MM.1S (cell line): Measurements from ENCODE around the gene GPA33.

ENCODE experiments used
- DNase-seq: peaks from one replicate; pipeline ENCODE4 v3.0.0-alpha.2; 2015
- H2AFZ ChIP-seq: fragments of 300-600 bp; sonication (generic); 2 replicates; pipeline ENCODE4 v1.6.0; 2016; ENCODE audit warnings: antibody characterized with exemption, low read length
- H3F3A ChIP-seq: fragments of 300-600 bp; sonication (generic); 2 replicates; pipeline ENCODE4 v1.6.1; 2016; ENCODE audit warnings: mild to moderate bottlenecking, antibody characterized with exemption, low read length, moderate library complexity, mixed read lengths; ENCODE audit not compliant: insufficient read depth
- H3K27ac ChIP-seq: fragments of 300-600 bp; sonication (generic); 2 replicates; pipeline ENCODE4 v1.5.1; 2016; ENCODE audit warnings: mild to moderate bottlenecking, low read length
- H3K27me3 ChIP-seq: fragments of 300-600 bp; sonication (generic); replicated peaks from 2 replicates; pipeline ENCODE4 v1.6.0; 2016; ENCODE audit warnings: low read length; ENCODE audit not compliant: insufficient read depth
- H3K36me3 ChIP-seq: fragments of 300-600 bp; sonication (generic); replicated peaks from 2 replicates; pipeline ENCODE4 v1.6.1; 2016; ENCODE audit warnings: mild to moderate bottlenecking, low read length, mixed read lengths; ENCODE audit not compliant: insufficient read depth
- H3K4me1 ChIP-seq: fragments of 300-600 bp; sonication (generic); 2 replicates; pipeline ENCODE4 v1.6.1; 2016; ENCODE audit warnings: low read length, mixed read lengths
- H3K4me2 ChIP-seq: fragments of 300-600 bp; sonication (generic); 2 replicates; pipeline ENCODE4 v1.6.0; 2016; ENCODE audit warnings: low read depth, low read length
- H3K4me3 ChIP-seq: fragments of 300-600 bp; sonication (generic); 2 replicates; pipeline ENCODE4 v1.5.1; 2016; ENCODE audit warnings: low read length, mixed read lengths
- H3K79me2 ChIP-seq: fragments of 300-600 bp; sonication (generic); 2 replicates; pipeline ENCODE4 v1.6.1; 2016; ENCODE audit warnings: mixed run types, low read length, mixed read lengths
- H3K9ac ChIP-seq: fragments of 300-600 bp; sonication (generic); 2 replicates; pipeline ENCODE4 v1.6.1; 2016; ENCODE audit warnings: low read length, mixed read lengths
- H3K9me2 ChIP-seq: fragments of 300-600 bp; sonication (generic); replicated peaks from 2 replicates; pipeline ENCODE4 v1.6.1; 2016; ENCODE audit warnings: mild to moderate bottlenecking, low read length, mixed read lengths; ENCODE audit not compliant: insufficient read depth
- H3K9me3 ChIP-seq: fragments of 300-600 bp; sonication (generic); replicated peaks from 2 replicates; pipeline ENCODE4 v1.6.1; 2016; ENCODE audit warnings: mild to moderate bottlenecking, low read length, mixed read lengths; ENCODE audit not compliant: insufficient read depth
- H4K20me1 ChIP-seq: fragments of 300-600 bp; sonication (generic); 2 replicates; pipeline ENCODE4 v1.6.1; 2016; ENCODE audit warnings: mild to moderate bottlenecking, low read length, moderate library complexity, mixed read lengths; ENCODE audit not compliant: insufficient read depth
- EZH2 ChIP-seq: fragments of 300-600 bp; sonication (generic); optimal IDR thresholded peaks from 2 replicates; pipeline ENCODE3; 2017; ENCODE audit warnings: low read depth, mild to moderate bottlenecking, antibody characterized with exemption, low read length, mixed read lengths
- EZH2phosphoT487 ChIP-seq: fragments of 300-600 bp; sonication (generic); IDR thresholded peaks from 2 replicates; pipeline ENCODE4 v1.6.1; 2018; ENCODE audit warnings: antibody characterized with exemption, low read length
- TF ChIP-seq, protein P1 (sequence below): fragments of 300-600 bp; sonication (generic); IDR thresholded peaks from 2 replicates; pipeline ENCODE4 v1.5.1; 2016; ENCODE audit warnings: antibody characterized with exemption, low read length, mixed read lengths

The GPA33 gene

DNA sequence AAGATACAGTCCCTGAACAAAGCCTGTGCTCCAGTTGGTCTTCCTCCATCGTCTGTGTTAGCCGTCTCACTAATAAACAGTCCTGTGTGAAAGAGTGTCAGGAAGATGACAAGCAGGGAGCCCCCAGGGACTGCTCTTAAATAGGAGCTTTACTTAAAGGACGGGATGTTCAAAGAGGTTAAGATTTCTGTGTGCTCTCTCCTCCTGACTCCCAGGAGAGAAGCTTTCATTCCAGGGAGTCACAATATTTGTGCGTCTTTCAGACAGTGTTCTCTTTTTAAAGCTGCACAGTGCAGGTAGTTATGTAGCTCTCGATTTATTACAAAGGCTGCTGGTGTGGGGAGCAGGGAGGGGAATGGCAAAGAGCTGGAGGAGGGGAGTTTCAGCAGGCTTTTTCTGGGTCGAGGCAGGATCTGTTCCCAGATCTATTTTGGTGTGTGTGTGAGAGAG lies 47.2 kb upstream of the GPA33 start:
- Histone ChIP-seq H3K9me2 (no peaks in the 10 kb centered on the region), H3K9ac (no peak overlapping the region), H3K36me3 (no peaks in the 10 kb centered on the region), H3K9me3 (no peaks in the 10 kb centered on the region), H4K20me1 (no peaks in the 10 kb centered on the region), H3K4me2 (no peak overlapping the region), H3K27me3 (no peaks in the 10 kb centered on the region), H3F3A (no peaks in the 10 kb centered on the region), H3K4me1 (no peaks in the 10 kb centered on the region), H3K79me2 (no peaks in the 10 kb centered on the region), H3K27ac (no peak overlapping the region), H2AFZ (no peak overlapping the region), H3K4me3 (no peak overlapping the region)
- no peak for DNase-seq
- TF ChIP-seq EZH2phosphoT487 (no peak), EZH2 (no peak)
- TF ChIP-seq, protein P1, sequence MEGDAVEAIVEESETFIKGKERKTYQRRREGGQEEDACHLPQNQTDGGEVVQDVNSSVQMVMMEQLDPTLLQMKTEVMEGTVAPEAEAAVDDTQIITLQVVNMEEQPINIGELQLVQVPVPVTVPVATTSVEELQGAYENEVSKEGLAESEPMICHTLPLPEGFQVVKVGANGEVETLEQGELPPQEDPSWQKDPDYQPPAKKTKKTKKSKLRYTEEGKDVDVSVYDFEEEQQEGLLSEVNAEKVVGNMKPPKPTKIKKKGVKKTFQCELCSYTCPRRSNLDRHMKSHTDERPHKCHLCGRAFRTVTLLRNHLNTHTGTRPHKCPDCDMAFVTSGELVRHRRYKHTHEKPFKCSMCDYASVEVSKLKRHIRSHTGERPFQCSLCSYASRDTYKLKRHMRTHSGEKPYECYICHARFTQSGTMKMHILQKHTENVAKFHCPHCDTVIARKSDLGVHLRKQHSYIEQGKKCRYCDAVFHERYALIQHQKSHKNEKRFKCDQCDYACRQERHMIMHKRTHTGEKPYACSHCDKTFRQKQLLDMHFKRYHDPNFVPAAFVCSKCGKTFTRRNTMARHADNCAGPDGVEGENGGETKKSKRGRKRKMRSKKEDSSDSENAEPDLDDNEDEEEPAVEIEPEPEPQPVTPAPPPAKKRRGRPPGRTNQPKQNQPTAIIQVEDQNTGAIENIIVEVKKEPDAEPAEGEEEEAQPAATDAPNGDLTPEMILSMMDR: no peak

DNA sequence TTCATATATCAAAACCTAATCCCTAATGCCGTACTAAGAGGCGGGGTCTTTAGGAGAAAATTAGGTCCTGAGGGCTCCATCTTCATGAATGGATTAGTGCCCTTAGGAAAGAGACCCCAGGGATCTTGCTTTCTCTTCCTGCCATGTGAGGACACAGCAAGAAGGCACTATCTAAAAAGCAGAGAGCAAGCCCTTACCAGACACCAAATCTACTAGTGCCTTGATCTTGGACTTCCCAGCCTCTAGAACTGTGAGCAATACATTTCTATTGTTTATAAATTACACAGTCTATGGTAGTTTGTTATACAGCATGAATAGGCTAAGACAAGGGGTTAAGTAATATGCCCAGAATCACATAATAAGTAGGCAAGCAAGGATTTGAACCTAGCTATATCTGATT lies 46.6 kb upstream of the GPA33 start:
- H3F3A ChIP-seq: no peaks in the 10 kb centered on the region
- H3K36me3 ChIP-seq: no peaks in the 10 kb centered on the region
- no peaks in the 10 kb centered on the region for H3K4me1 ChIP-seq
- no peaks in the 10 kb centered on the region for H3K9me3 ChIP-seq
- no peaks in the 10 kb centered on the region for H3K27me3 ChIP-seq
- H3K4me3 ChIP-seq: no peak overlapping the region
- no peak for DNase-seq
- no peaks in the 10 kb centered on the region for H3K9me2 ChIP-seq
- no peaks in the 10 kb centered on the region for H3K79me2 ChIP-seq
- H3K4me2 ChIP-seq: no peak overlapping the region
- no peak overlapping the region for H3K27ac ChIP-seq
- TF ChIP-seq, protein P1: no peak
- no peak for TF ChIP-seq EZH2phosphoT487
- no peak for TF ChIP-seq EZH2
- no peak overlapping the region for H3K9ac ChIP-seq
- H4K20me1 ChIP-seq: no peaks in the 10 kb centered on the region
- H2AFZ ChIP-seq: no peak overlapping the region

DNA sequence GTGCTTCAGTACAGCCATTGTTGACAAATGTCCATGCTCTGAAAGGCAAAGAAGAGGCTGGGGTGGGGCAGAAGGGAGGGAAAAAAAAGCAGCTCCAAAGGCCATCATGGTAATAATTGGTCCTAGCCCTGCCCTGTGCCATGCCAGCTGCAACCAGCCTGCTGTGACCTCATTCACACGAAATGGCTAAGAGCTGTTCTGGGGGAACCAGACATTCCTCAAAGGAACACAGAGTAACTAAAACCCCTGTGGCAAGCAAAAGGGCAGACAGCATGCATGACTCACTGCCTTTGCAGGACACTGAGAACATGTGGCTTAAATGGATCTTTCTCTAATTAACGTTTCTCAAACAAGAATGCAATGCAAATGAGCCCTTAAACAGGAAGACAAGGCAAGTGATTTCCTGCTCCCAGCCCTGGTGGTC lies 46.0 kb upstream of the GPA33 start:
- Histone ChIP-seq H3K4me1 (no peaks in the 10 kb centered on the region), H3K9me2 (no peaks in the 10 kb centered on the region), H3K9ac (no peak overlapping the region), H3K9me3 (no peaks in the 10 kb centered on the region), H3K4me3 (no peak overlapping the region), H4K20me1 (no peaks in the 10 kb centered on the region), H3K27ac (no peak overlapping the region), H3K27me3 (no peaks in the 10 kb centered on the region), H3F3A (no peaks in the 10 kb centered on the region), H3K36me3 (no peaks in the 10 kb centered on the region), H3K79me2 (no peaks in the 10 kb centered on the region), H3K4me2 (no peak overlapping the region), H2AFZ (no peak overlapping the region)
- DNase-seq: no peak
- no peak for TF ChIP-seq EZH2phosphoT487
- TF ChIP-seq EZH2: no peak
- TF ChIP-seq, protein P1: no peak
